Measurements from ENCODE around the gene SMIM45.

The SMIM45 gene

DNA sequence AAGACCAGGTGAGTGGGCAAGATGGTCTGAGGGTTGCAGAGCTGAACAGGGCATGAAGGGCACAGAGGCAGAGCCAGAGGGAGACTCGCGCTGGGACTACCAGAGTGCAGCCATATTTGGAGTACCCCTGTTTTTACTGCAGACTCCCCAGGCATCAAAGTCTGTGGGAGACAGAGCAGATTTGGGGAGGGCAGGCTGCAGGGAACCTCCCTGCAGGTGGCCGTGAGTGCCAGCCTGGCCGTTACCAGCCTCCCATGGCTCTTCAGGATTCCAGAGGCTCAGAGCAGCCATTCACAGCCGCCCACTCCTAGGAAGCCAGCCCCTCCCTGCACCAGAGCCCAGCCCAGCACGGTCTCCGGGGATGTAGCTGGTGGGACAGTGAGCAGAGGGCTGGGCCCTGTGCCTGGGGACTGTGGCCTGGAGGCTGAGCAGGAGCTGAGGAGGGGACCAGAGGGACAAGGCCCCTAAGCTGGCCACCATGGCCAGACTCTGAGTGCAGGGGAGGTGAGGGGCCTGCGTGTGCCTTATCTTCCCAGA lies 17.2 kb downstream of the SMIM45 start, which contains the start of gene SEPTIN3:
Gene SEPTIN3 (plus strand): TSS at position 334 of the 537 bp plus-strand sequence. CDS start 2,050 bp downstream, outside the sequence.
- no peaks in the 10 kb centered on the region for H3K4me1 ChIP-seq (ENCODE audit: low read depth)
- TF ChIP-seq, protein P1, sequence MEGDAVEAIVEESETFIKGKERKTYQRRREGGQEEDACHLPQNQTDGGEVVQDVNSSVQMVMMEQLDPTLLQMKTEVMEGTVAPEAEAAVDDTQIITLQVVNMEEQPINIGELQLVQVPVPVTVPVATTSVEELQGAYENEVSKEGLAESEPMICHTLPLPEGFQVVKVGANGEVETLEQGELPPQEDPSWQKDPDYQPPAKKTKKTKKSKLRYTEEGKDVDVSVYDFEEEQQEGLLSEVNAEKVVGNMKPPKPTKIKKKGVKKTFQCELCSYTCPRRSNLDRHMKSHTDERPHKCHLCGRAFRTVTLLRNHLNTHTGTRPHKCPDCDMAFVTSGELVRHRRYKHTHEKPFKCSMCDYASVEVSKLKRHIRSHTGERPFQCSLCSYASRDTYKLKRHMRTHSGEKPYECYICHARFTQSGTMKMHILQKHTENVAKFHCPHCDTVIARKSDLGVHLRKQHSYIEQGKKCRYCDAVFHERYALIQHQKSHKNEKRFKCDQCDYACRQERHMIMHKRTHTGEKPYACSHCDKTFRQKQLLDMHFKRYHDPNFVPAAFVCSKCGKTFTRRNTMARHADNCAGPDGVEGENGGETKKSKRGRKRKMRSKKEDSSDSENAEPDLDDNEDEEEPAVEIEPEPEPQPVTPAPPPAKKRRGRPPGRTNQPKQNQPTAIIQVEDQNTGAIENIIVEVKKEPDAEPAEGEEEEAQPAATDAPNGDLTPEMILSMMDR (IDR thresholded peaks at IDR 0.05), result no peak
- no peak within 1 kb of the TSS for H3K4me3 ChIP-seq
- ATAC-seq, result no peak
- no peaks in the 10 kb centered on the region for H3K9me3 ChIP-seq
- no peaks in the 10 kb centered on the region for H3K36me3 ChIP-seq (ENCODE audit: low read depth)
- DNase-seq, result no peak
- intact Hi-C loops (cut with DNase I, micrococcal nuclease), result no loop called here

DNA sequence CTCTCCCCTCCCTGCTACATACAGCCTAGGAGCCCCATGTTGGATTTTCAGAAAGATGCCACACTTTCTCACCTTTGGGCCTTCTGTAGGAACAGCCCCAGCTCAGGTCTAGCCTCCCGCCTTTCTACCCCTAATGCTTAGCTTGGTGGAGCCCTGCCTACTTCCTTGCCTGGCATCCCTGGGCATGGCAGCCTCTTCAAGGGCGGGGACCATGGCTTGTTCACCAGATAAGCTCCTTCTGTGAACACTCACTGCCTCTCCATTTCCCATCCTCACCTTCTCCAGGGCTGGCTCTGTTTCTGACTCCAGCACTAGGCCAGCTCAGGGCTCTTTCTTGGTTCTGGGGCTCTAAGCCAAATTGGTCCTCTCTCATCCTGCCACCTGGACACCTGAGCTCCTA lies 18.7 kb downstream of the SMIM45 start:
- DNase-seq, result no peak
- TF ChIP-seq, protein P1 (IDR thresholded peaks at IDR 0.05), result no peak
- intact Hi-C loops (cut with DNase I, micrococcal nuclease), result no loop called here
- H3K36me3 ChIP-seq (ENCODE audit: low read depth), result no peaks in the 10 kb centered on the region
- no peaks in the 10 kb centered on the region for H3K9me3 ChIP-seq
- H3K4me3 ChIP-seq, result no peak overlapping the region
- H3K4me1 ChIP-seq (ENCODE audit: low read depth), result no peaks in the 10 kb centered on the region
- no peak for ATAC-seq

DNA sequence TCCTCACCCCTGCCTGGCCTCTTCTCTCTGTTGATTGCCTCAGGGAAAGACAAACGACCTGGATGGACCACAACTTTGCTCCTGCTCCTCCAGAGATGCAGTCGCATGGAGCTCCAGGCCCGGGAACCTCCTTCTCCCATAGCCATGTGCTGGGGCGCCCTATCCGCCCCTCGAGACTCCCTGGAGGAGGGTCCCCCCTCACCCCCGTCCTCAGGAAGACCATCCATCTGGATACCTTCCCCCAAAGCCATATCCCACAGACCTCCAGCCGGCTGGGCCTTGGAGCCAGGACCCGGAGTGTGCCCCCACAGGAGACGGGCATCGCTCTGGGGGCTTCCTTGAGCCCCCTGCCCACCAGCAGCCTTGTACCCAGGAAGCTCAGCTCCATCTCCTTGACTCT lies 19.5 kb downstream of the SMIM45 start:
- no peak for ATAC-seq
- DNase-seq, result no peak
- intact Hi-C loops (cut with DNase I, micrococcal nuclease), result no loop called here
- Histone ChIP-seq H3K36me3 (ENCODE audit: low read depth) (no peaks in the 10 kb centered on the region), H3K4me1 (ENCODE audit: low read depth) (peaks cover 5% of the 10 kb centered on the region), H3K9me3 (no peaks in the 10 kb centered on the region), H3K4me3 (no peak overlapping the region)
- TF ChIP-seq, protein P1 (IDR thresholded peaks at IDR 0.05), result no peak

DNA sequence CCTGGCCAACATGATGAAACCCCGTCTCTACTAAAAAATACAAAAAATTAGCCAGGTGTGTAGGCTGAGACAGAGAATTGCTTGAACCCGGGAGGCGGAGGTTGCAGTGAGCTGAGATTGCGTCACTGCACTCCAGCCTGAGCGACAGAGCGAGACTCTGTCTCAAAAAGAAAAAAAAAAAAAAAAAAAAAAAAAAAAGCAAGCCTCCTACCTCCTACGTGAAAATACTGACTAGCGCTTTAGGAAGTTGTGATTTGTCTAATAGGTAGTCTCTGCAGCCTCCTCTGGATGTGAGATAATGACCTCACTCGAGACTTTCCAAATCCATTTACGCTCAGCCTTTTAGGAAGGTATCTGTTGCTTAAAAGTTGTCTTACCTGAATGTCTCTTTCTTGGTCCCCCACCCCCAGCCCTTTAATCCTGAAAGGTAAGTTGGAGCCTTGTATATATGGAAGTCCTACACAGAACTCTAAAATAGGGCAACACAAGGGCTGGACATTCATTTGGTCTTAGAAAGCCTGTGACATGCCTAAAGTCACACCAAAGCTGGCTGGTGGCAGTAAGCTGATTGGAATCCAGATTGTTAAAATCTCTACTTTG lies 22.8 kb downstream of the SMIM45 start:
- intact Hi-C loops (cut with DNase I, micrococcal nuclease), result no loop called here
- Histone ChIP-seq H3K4me1 (ENCODE audit: low read depth) (peaks cover 9% of the 10 kb centered on the region), H3K36me3 (ENCODE audit: low read depth) (no peaks in the 10 kb centered on the region), H3K9me3 (no peaks in the 10 kb centered on the region), H3K4me3 (no peak overlapping the region)
- no peak for DNase-seq
- TF ChIP-seq, protein P1 (IDR thresholded peaks at IDR 0.05), result no peak
- ATAC-seq, result no peak

DNA sequence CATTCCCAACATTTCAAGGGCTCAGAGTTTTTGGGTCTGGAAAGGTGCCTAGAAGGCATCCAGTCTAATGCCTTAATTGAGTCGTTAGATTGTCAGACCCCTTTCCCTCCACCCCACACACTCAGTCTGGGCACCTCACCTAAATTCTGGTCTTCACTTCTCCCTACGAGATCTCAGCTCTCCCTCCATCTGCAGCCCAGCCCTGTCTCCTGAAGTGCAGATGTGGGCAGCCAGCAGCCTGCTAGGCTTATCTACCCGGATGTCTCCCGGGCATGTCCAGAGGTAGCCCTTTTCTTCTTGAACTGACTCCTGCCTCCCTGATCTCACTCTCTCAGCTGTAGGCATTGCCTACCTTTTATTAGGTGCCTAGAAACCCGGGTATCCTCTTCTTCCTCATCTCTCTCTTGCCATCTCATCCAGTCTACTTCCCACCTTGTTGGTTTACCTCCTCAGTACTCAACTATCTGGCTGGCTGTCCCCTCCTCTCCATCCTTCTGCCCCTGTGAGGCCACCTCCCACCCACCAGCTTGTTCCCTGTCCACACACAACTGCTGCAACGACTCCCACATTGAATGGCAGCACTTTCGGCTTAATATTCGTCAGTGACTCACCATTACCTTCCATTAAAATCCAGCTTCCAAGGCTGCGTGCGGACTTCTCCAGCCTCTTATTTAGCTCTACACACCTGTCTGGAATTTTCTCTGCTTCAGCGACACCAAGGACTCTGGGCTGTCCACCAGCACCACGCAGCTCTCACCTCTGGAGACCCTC lies 23.5 kb downstream of the SMIM45 start:
- intact Hi-C loops (cut with DNase I, micrococcal nuclease), result no loop called here
- H3K4me1 ChIP-seq (ENCODE audit: low read depth), result peaks cover 9% of the 10 kb centered on the region
- H3K9me3 ChIP-seq, result no peaks in the 10 kb centered on the region
- ATAC-seq (no peak), DNase-seq (no peak)
- no peaks in the 10 kb centered on the region for H3K36me3 ChIP-seq (ENCODE audit: low read depth)
- no peak overlapping the region for H3K4me3 ChIP-seq
- TF ChIP-seq, protein P1 (IDR thresholded peaks at IDR 0.05), result no peak
